HG02642 (cell line): ENCODE measurements around the gene CNTRL.
"Not testable (repeated sequence)": the region's sequence is repeated elsewhere in the genome, so short reads cannot be mapped to it uniquely, and the experiment has no call there.

ENCODE experiments used
- ATAC-seq: cut with Tn5 transposase; IDR thresholded peaks from one replicate; pipeline ENCODE4 v1.9.1; 2021; ENCODE audit warnings: mild to moderate bottlenecking; ENCODE audit not compliant: unreplicated experiment, poor library complexity

Gene CNTRL

DNA sequence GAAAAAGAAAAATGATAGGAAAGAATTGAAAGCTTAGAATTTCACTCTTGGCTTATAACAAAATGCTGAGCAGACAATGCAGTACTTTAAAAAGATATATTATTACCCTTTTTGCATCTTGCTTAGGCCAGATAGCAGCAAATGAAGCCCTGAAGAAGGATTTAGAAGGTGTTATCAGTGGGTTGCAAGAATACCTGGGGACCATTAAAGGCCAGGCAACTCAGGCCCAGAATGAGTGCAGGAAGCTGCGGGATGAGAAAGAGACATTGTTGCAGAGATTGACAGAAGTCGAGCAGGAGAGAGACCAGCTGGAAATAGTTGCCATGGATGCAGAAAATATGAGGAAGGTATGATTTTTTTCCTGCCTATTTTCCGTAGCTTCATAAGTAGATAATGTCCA lies 50.8 kb downstream of the CNTRL start:
- no peak for ATAC-seq

- not testable (repeated sequence) for ATAC-seq
Observed at GRCh38 chr9:121129384-121129783, 54.6 kb downstream of the CNTRL start.

- ATAC-seq = no peak
Observed at GRCh38 chr9:121133104-121133816, 58.5 kb downstream of the CNTRL start.

DNA sequence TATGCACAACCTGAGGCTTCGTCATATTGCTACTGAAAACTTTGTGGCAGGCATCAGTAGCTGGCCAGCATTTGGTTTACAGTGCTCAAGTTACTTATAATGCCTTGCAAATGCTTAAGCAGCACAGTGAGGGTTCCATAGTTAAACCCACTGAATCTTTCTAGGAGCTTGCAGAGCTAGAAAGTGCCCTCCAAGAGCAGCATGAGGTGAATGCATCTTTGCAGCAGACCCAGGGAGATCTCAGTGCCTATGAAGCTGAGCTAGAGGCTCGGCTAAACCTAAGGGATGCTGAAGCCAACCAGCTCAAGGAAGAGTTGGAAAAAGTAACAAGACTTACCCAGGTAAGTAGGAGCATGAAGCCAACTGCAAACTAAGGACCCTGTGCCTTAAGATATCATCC lies 60.9 kb downstream of the CNTRL start:
- no peak for ATAC-seq

DNA sequence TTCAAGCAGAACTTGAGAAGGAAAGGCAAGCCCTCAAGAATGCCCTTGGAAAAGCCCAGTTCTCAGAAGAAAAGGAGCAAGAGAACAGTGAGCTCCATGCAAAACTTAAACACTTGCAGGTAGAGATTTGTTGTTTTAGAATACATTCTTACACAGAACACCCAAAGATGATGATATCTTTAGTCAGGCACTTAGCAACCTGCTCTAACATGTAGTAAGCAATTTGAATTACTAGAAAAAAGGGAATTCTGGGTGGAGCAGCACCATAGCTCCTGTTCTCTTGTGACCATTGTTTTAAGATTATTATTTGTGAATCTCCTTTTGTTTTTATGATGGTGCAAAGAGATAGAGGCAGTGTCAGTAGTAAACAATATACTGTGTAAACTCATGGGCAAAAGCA lies 63.8 kb downstream of the CNTRL start:
- ATAC-seq = no peak

DNA sequence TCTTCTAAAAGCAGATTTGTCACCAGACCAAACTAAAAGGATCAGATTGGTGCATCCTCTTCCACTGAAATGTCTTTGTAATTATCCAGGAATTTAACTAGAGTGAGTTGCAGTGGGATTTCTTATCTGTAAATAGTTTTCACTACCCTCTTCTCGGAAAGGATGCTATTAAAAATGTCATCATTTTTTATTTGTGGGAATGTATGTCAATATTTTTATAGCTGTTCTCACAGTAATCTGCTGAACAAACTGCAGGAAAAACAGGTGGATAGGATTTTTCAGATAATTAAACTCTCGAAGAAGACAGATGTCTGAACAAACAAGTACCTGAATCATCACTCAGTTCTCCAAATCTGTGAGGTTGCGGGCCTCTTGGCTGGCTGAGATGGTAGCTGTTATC lies 64.2 kb downstream of the CNTRL start:
- no peak for ATAC-seq

- no peak for ATAC-seq
Observed at GRCh38 chr9:121140162-121140561, 65.4 kb downstream of the CNTRL start.

DNA sequence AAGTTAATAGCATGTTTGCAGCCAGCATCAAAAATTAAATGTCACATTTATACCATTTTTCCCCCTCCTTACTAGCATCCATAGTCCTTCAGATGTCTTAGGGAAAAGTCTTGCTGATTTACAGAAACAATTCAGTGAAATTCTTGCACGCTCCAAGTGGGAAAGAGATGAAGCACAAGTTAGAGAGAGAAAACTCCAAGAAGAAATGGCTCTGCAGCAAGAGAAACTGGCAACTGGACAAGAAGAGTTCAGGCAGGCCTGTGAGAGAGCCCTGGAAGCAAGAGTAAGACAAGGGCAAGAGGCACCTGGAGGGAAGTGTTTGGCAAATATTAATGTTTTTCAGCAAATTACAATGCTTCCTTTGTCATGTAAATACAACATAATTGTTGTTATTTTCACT lies 66.6 kb downstream of the CNTRL start:
- ATAC-seq = no peak

GRCh38 chr9:121141706-121142105 lies 67.0 kb downstream of the CNTRL start:
- ATAC-seq = no peak

DNA sequence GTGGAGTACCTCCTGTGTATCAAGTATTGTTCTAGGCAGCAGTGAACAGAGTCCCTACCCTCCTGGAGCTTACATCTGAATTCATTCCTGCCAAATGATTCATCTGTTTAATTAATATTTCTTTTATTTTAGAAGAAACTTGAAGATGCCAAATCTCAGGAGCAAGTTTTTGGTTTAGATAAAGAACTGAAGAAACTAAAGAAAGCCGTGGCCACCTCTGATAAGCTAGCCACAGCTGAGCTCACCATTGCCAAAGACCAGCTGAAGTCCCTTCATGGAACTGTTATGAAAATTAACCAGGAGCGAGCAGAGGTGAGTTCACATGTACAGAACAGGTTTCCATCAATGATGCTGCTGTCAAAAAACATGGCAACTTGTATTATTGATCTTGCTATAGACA lies 69.0 kb downstream of the CNTRL start:
- no peak for ATAC-seq

- no peak for ATAC-seq
Observed at GRCh38 chr9:121144482-121144881, 69.7 kb downstream of the CNTRL start.

DNA sequence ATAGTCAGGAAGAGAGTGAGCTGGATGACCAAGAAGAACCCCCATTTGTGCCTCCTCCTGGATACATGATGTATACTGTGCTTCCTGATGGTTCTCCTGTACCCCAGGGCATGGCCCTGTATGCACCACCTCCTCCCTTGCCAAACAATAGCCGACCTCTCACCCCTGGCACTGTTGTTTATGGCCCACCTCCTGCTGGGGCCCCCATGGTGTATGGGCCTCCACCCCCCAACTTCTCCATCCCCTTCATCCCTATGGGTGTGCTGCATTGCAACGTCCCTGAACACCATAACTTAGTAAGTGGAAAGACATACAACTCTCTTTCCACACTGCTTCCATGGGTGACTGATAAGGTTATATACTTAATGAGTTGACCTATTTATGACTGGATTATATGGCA lies 75.4 kb downstream of the CNTRL start:
- no peak for ATAC-seq

GRCh38 chr9:121153642-121154041 lies 78.9 kb downstream of the CNTRL start:
- no peak for ATAC-seq

- no peak for ATAC-seq
Observed at GRCh38 chr9:121154782-121155181, 80.0 kb downstream of the CNTRL start.

DNA sequence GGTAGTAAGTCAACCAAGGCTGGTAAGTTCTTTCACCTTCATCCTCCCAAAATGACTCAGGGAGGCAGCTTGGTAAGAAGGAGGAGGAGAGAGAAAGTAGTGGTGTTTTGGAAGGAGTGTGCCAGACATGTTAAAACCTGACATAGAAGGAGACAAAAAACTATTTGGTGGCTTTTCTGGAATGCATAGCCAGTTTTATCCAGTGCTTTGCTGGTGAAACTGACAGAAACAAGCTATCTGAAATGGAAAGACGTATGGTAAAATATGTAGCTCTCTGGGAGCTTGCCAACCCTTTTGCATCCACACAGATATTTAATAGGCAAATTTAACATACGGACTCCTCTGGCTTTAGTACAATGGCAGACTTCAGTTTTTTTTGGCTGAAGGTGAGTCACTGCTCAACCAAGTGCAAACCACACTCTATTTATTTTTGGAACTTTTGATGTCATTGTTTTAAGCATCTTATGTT lies 81.5 kb downstream of the CNTRL start:
- peak; percentile 75 for ATAC-seq

- no peak for ATAC-seq
Observed at GRCh38 chr9:121157939-121158338, 83.2 kb downstream of the CNTRL start.

DNA sequence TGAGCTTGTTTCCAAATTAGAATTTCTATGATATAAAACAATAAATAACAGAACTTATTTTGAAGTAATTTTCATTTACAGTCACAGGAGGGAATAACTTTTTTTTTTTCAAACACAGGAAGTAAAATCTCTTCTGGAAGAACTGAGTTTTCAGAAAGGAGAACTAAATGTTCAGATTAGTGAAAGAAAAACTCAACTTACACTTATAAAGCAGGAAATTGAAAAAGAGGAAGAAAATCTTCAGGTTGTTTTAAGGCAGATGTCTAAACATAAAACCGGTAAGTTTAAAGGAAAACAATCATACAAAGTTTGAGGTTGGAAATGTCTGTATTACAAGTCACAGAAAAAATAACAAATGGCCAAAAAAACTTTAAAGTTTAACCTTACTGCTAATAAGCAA lies 85.3 kb downstream of the CNTRL start:
- ATAC-seq = no peak

DNA sequence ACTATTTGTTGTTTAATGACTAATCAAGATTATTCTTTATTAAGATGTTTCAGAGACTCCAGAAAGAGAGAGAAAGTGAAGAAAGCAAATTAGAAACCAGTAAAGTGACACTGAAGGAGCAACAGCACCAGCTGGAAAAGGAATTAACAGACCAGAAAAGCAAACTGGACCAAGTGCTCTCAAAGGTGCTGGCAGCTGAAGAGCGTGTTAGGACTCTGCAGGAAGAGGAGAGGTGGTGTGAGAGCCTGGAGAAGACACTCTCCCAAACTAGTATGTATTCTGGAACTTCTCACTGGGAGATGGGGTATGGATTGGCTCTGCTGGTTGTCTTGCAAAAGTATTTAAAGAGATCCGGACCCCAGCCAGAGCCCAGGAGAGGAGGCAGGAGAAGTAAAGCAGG lies 93.3 kb downstream of the CNTRL start:
- ATAC-seq = no peak

- no peak for ATAC-seq
Observed at GRCh38 chr9:121169094-121169601, 94.4 kb downstream of the CNTRL start.

DNA sequence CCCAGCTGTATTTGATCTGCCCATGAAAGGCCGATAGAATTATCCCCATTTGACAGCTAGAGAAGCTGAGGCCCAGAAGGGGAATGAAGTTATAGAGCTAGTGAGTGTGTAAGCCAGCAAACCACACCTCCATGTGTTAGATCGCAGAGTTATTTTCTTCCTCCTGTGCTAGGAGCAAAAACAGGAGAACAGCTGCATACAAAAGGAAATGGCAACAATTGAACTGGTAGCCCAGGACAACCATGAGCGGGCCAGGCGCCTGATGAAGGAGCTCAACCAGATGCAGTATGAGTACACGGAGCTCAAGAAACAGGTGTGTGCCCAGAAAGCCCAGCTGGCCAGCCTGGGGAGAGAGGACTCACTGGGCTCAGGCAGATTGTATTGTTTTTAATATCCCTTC lies 96.5 kb downstream of the CNTRL start:
- ATAC-seq = no peak

DNA sequence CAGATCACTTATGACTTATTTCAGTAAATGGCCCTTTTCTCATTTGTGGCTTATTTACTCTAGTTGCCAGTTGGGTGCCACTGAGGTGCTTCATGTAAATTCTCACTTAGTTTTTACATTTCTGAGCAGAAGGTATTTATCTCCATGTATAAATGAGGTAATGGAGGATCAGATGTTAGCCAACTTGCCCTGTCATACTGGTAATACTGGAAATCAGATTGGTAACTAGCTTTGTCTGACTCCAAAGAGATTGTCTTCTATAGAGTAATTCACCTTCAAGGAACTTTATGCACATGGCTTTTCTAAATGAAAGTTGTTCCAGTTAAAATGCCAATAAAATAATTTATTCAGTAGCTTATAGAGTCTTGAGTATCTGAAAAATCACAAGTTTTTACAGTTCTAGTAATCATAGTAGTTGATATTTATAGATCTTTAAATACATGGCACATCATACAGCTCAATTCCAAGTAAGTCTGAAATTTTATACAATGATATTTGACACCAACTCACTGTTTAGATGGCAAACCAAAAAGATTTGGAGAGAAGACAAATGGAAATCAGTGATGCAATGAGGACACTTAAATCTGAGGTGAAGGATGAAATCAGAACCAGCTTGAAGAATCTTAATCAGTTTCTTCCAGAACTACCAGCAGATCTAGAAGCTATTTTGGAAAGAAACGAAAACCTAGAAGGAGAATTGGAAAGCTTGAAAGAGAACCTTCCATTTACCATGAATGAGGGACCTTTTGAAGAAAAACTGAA lies 98.2 kb downstream of the CNTRL start:
- ATAC-seq = no peak

- no peak for ATAC-seq
Observed at GRCh38 chr9:121173501-121173900, 98.7 kb downstream of the CNTRL start.
